ENCODE results near the gene SLC31A2. TPM values are rescaled to one million over a fixed set of nuclear protein-coding genes. Genes with fewer than 3 reads are reported as not detected.

The SLC31A2 gene
- total RNA-seq, 2 experiments from 2014 or later, result 1.2 to 1.7 TPM

DNA sequence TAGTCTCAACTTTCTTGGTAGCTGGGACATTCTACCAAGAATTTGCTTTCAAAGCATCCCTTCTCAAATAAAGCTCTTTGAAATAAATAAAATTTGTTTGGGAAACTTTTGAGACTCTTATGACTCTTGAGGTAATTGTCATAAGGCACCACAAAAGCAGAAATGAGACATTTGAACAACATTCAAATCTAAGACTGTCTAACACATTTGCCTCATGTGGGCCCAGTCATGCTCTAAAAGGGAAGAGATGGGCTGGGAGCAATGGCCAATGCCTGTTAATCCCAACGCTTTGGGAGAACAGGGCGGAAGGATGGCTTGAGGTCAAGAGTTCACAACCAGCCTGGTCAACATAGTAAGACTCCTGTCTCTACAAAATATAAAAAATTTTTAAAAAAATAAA lies 26.4 kb downstream of the SLC31A2 start:
- intact Hi-C loops (cut with micrococcal nuclease), result no loop called here
- no peaks in the 10 kb centered on the region for H3K27me3 Mint-ChIP-seq (ENCODE audit: low read depth)
- no peak for DNase-seq
- H3K9me3 Mint-ChIP-seq, result peaks cover 4% of the 10 kb centered on the region
- no peak overlapping the region for H3K4me3 Mint-ChIP-seq
- no peak overlapping the region for H3K27ac Mint-ChIP-seq
- no peaks in the 10 kb centered on the region for H3K4me1 Mint-ChIP-seq (ENCODE audit: low read depth)
- H3K36me3 Mint-ChIP-seq (ENCODE audit: low read depth), result peaks cover 45% of the 10 kb centered on the region
- CTCF ChIA-PET, result no interaction called here

DNA sequence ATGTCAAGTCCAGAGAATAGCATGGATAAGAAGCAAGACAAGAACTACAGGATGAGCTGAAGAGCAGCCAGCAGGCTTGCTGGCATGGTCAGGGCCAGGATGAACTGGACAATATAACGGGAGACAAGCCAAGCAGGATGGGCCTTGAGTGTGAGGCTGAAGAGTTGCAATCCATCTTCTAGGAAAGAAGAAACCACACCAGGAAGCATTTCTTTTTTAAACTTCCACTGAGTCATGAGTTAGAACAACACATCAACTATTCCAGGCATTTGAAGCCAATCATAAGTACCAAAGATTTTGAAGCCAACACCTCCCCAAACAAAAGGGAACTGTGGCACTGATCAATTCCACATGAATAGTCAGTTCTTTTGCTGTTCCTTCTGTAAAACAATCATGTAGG lies 27.3 kb downstream of the SLC31A2 start:
- H3K4me3 Mint-ChIP-seq, result no peak overlapping the region
- intact Hi-C loops (cut with micrococcal nuclease), result no loop called here
- H3K27ac Mint-ChIP-seq, result no peak overlapping the region
- H3K36me3 Mint-ChIP-seq (ENCODE audit: low read depth), result peaks cover 42% of the 10 kb centered on the region
- CTCF ChIA-PET, result interaction anchor here (0.5 to 1.3 kb wide), 2 partner anchors 21 to 109 kb away, joined by 4 to 5 read pairs; no protein-coding TSS in a partner anchor
- H3K9me3 Mint-ChIP-seq, result no peaks in the 10 kb centered on the region
- no peak for DNase-seq
- no peaks in the 10 kb centered on the region for H3K27me3 Mint-ChIP-seq (ENCODE audit: low read depth)
- no peaks in the 10 kb centered on the region for H3K4me1 Mint-ChIP-seq (ENCODE audit: low read depth)

DNA sequence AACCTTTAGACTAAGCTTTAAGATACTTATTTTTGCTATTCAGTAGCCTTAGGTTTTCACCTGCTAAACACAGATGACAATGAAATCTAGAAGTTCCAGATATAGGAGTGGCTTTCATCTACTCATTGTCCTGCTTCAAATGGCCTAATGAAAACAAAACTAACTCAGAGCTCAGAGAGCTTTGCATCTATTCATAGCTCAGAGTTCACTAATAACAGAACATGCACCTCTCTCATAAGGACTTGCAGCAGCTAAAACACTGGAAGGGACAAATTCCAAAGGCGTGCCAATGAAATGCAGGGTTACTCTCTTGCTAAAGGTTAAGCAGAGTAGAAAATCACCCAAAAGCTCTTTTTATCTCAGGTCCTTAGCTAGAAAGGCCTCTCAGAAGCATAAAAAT lies 29.0 kb downstream of the SLC31A2 start:
- no peaks in the 10 kb centered on the region for H3K9me3 Mint-ChIP-seq
- DNase-seq, result no peak
- H3K4me3 Mint-ChIP-seq, result no peak overlapping the region
- H3K27ac Mint-ChIP-seq, result no peak overlapping the region
- intact Hi-C loops (cut with micrococcal nuclease), result no loop called here
- no peaks in the 10 kb centered on the region for H3K4me1 Mint-ChIP-seq (ENCODE audit: low read depth)
- H3K27me3 Mint-ChIP-seq (ENCODE audit: low read depth), result no peaks in the 10 kb centered on the region
- CTCF ChIA-PET, result interaction anchor here (1.2 to 1.8 kb wide), 2 partner anchors 11 to 68 kb away, joined by 4 to 6 read pairs; no protein-coding TSS in a partner anchor
- peaks cover 33% of the 10 kb centered on the region for H3K36me3 Mint-ChIP-seq (ENCODE audit: low read depth)

DNA sequence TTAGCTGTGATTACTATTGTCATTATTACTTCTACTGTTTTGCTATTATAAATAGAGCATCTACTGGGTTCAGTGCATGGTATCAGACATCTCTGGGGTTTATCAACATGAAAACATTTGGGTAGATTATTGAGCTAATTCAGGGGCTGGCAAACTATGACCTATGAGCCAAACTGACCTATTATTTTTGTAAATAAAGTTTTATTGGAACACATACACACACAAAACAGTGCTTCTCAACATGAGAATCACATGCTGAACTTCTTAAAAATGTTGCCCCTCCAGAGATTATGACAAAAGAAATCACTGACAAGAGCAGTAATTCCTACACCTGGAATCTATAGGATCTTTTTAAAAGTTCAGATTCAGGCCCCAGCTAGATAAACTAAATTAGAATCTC lies 30.4 kb downstream of the SLC31A2 start:
- Mint-ChIP-seq H3K27me3 (ENCODE audit: low read depth) (no peaks in the 10 kb centered on the region), H3K9me3 (no peaks in the 10 kb centered on the region), H3K36me3 (ENCODE audit: low read depth) (peaks cover 36% of the 10 kb centered on the region), H3K4me1 (ENCODE audit: low read depth) (no peaks in the 10 kb centered on the region), H3K27ac (no peak overlapping the region), H3K4me3 (no peak overlapping the region)
- no peak for DNase-seq
- intact Hi-C loops (cut with micrococcal nuclease), result no loop called here
- CTCF ChIA-PET, result interaction anchor here (1.8 kb wide), 1 partner anchor 70 kb away, joined by 6 read pairs; no protein-coding TSS in a partner anchor

DNA sequence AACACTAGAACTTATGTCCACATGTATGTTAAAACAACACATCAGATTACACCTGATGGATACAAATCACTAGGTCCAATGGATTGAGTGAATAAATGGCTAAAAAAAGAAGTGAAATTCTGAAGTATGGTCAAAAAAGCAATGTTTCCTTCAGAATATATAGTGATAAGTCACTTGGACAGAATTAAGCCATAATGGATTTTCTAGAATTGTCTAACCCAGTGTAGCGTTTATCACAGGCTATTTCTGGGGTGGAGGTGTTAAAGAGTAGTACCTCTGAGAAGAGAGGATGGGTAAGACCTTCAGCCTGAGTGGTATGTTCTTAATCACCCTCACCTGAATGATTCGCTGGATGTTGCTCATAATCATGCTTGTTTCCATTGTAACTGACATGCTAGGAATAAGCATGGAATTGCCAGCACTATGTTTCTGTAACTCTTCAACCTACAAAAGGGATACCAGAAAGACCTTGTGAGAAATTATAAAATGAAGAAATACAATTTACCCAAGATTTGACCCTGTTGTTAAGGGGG lies 33.2 kb downstream of the SLC31A2 start:
- H3K4me3 Mint-ChIP-seq, result no peak overlapping the region
- no peak for DNase-seq
- H3K27me3 Mint-ChIP-seq (ENCODE audit: low read depth), result no peaks in the 10 kb centered on the region
- H3K27ac Mint-ChIP-seq, result no peak overlapping the region
- intact Hi-C loops (cut with micrococcal nuclease), result no loop called here
- H3K4me1 Mint-ChIP-seq (ENCODE audit: low read depth), result no peaks in the 10 kb centered on the region
- H3K36me3 Mint-ChIP-seq (ENCODE audit: low read depth), result peaks cover 37% of the 10 kb centered on the region
- CTCF ChIA-PET, result no interaction called here
- H3K9me3 Mint-ChIP-seq, result no peaks in the 10 kb centered on the region

DNA sequence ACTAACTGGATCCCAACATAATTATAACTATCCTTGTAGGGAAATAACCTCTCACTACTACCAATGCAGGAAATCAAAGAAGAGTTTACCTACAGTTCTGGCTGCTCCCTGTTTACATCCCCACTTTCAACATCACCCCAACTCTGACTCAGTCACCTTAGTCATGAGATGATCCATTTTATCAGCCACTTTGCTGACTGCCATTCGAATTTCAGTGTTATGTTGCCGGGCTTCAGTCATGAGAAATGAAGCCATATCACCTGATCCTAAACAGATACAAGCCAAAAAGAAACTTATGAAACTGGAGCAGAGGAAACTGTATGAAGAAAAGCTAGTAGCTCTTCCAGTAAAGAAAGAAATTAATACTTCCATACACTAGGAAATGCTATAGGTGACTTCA lies 33.7 kb downstream of the SLC31A2 start:
- H3K36me3 Mint-ChIP-seq (ENCODE audit: low read depth), result peaks cover 37% of the 10 kb centered on the region
- no peaks in the 10 kb centered on the region for H3K27me3 Mint-ChIP-seq (ENCODE audit: low read depth)
- no peak overlapping the region for H3K27ac Mint-ChIP-seq
- intact Hi-C loops (cut with micrococcal nuclease), result no loop called here
- H3K4me3 Mint-ChIP-seq, result no peak overlapping the region
- DNase-seq, result no peak
- H3K4me1 Mint-ChIP-seq (ENCODE audit: low read depth), result no peaks in the 10 kb centered on the region
- H3K9me3 Mint-ChIP-seq, result no peaks in the 10 kb centered on the region
- CTCF ChIA-PET, result no interaction called here

DNA sequence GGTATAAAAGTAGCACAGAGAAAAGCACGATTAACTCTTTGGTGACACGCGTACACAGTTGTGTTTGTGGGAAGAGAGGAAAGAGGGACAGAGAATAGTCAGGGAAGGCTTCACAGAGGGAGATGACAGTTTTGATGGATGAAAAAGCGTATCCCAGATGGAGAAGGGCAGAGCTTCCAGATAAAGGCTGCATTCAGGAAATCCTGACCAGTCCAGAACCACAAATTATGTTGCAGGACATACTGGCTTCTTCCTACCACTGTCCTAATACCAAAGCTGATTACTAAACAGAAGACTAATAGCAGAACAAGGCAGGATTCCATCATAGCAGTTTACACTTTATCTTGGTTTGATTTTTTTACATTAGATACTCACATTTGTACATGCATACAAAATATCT lies 34.5 kb downstream of the SLC31A2 start:
- Mint-ChIP-seq H3K9me3 (no peaks in the 10 kb centered on the region), H3K4me3 (no peak overlapping the region), H3K36me3 (ENCODE audit: low read depth) (peaks cover 39% of the 10 kb centered on the region), H3K27me3 (ENCODE audit: low read depth) (no peaks in the 10 kb centered on the region), H3K27ac (no peak overlapping the region), H3K4me1 (ENCODE audit: low read depth) (no peaks in the 10 kb centered on the region)
- DNase-seq, result no peak
- CTCF ChIA-PET, result interaction anchor here (1.0 kb wide), 1 partner anchor 282 kb away, joined by 3 read pairs; no protein-coding TSS in a partner anchor
- intact Hi-C loops (cut with micrococcal nuclease), result no loop called here

DNA sequence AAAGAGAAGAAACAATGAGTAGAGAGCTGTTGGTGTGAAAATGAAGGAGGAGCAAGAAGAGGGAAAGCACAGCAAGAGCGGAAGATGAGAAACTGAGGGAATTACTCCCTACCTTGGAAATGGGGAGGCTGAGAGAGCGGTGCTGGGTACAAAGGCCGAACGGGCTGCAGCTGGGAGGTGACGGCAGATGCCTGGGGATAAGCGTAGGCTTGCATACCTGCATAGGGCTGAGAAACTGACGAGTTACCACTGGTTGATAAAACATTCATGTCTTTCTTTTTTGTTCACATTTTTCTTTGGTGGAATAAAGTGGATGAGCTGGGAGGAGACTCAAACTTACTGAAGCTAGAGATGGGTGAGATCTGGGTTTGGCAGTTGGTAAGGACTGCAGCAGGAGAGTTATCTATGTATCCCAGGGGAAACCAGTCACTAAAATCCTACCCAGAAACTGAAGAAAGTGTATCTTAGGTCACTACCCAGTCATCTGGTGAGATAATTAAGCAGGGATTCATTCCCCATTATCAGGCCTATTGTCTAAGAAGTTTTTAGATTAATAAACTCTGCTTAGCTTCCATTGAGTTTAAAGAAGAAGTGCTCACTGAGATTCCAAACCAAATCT lies 35.4 kb downstream of the SLC31A2 start:
- no peaks in the 10 kb centered on the region for H3K9me3 Mint-ChIP-seq
- no peaks in the 10 kb centered on the region for H3K27me3 Mint-ChIP-seq (ENCODE audit: low read depth)
- H3K27ac Mint-ChIP-seq, result no peak overlapping the region
- H3K4me1 Mint-ChIP-seq (ENCODE audit: low read depth), result no peaks in the 10 kb centered on the region
- no peak for DNase-seq
- peaks cover 41% of the 10 kb centered on the region for H3K36me3 Mint-ChIP-seq (ENCODE audit: low read depth)
- CTCF ChIA-PET, result interaction anchor here (0.9 to 1.2 kb wide), 3 partner anchors 11 to 34 kb away, joined by 3 read pairs; no protein-coding TSS in a partner anchor
- no peak overlapping the region for H3K4me3 Mint-ChIP-seq
- intact Hi-C loops (cut with micrococcal nuclease), result no loop called here

DNA sequence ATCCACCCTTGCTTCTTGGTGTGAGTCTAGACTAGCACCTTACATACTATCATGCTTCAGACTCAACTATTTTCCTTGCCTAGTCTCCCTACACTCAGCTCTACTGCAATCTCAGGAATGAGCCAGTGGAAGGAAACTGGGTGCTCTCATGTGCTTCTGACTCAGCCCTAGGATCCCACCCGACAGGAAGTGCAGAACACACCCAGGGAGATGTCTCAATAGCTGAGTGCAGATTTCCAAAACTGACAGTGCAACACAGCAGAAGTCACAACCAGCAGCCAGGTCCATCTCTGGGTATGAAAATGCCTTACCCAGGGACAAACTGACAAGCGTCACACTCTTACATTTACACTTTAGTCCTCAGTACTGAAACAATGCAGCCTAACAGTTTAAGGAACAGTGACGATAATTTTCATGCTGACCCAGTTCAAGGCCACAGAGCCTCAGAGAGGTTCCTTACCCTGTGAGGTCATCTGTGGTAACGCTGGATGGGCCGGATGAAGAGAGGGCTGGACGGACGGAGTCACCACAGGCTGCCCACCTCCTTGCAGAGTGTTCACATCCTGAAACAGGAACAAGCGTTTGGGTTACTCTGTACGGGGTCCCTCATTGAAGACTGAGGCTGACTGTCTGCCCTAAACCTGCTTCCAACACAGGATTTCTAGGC lies 37.3 kb downstream of the SLC31A2 start:
- CTCF ChIA-PET, result no interaction called here
- no peak overlapping the region for H3K27ac Mint-ChIP-seq
- H3K27me3 Mint-ChIP-seq (ENCODE audit: low read depth), result no peaks in the 10 kb centered on the region
- no peak overlapping the region for H3K4me3 Mint-ChIP-seq
- peaks cover 30% of the 10 kb centered on the region for H3K36me3 Mint-ChIP-seq (ENCODE audit: low read depth)
- DNase-seq, result no peak
- H3K4me1 Mint-ChIP-seq (ENCODE audit: low read depth), result no peaks in the 10 kb centered on the region
- no peaks in the 10 kb centered on the region for H3K9me3 Mint-ChIP-seq
- intact Hi-C loops (cut with micrococcal nuclease), result no loop called here

DNA sequence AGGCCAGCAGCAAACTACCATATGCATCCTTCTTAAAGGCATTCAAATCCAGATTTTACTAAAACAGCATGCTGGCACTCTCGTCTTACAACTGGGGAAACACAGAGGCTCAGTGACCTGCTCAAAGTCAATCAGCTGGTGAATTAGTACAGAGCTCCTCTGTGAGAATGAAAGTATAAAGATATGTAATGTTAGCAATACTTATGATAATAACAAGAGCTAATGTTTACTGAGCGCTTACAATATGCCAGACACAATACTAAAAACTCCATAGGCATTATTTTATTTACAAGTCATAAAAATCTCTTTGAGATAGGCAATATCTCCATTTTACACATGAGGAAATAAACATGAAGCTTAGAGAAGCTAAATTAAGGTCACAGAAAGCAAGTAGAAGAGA lies 41.6 kb downstream of the SLC31A2 start:
- H3K36me3 Mint-ChIP-seq (ENCODE audit: low read depth), result peaks cover 29% of the 10 kb centered on the region
- CTCF ChIA-PET, result no interaction called here
- no peaks in the 10 kb centered on the region for H3K4me1 Mint-ChIP-seq (ENCODE audit: low read depth)
- intact Hi-C loops (cut with micrococcal nuclease), result no loop called here
- no peak overlapping the region for H3K4me3 Mint-ChIP-seq
- H3K27me3 Mint-ChIP-seq (ENCODE audit: low read depth), result no peaks in the 10 kb centered on the region
- no peak for DNase-seq
- H3K9me3 Mint-ChIP-seq, result no peaks in the 10 kb centered on the region
- H3K27ac Mint-ChIP-seq, result no peak overlapping the region

DNA sequence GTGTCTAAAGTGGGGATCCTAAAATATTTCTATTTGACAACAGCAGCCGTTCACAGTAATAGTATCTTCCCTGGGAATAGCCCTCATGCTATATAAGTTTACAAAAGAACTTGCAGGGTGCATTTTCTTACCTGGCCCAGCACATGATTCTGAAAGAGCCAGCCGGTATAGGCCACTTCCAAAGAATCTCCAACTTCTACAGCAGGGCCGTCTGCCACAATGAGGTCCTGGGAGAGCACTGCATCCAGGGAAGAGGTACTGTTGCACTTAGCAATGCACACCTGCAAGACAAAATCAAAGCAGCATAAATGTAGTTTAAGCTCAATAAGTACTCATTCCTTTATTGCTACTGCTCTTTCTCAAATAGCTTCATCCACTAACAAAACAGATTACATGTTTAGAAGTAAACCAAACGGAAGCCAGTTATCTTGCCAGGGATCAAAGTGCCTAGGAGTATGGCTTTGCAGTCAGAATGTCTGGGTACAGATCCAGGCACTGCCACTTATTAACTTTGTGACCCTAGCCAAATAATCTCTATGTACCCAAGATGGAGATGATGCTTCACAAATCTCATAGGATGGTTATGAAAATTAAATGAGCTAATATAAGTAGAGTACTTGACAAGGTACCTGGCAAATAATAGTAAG lies 49.0 kb downstream of the SLC31A2 start:
- Mint-ChIP-seq H3K27ac (no peak overlapping the region), H3K36me3 (ENCODE audit: low read depth) (peaks cover 37% of the 10 kb centered on the region), H3K27me3 (ENCODE audit: low read depth) (no peaks in the 10 kb centered on the region), H3K4me3 (no peak overlapping the region), H3K4me1 (ENCODE audit: low read depth) (peaks cover 7% of the 10 kb centered on the region), H3K9me3 (no peaks in the 10 kb centered on the region)
- CTCF ChIA-PET, result no interaction called here
- intact Hi-C loops (cut with micrococcal nuclease), result no loop called here
- no peak for DNase-seq

DNA sequence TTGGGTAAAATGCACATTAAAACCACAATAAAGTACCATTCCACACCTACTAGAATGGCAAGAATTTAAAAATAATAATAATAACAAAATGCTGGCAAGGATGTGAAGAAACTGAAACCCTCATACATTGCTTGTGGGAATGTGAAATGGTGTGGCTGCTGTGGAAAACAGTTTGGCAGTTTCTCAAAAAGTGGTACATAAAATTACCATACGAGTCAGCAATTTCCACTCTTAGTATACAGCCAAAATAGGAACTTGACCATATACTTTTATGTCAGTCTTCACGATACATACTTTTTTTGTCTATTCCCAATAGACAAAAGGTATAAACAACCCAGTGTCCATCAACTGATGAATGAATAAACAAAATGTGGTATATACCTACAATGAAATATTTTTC lies 54.6 kb downstream of the SLC31A2 start:
- intact Hi-C loops (cut with micrococcal nuclease), result no loop called here
- CTCF ChIA-PET, result no interaction called here
- no peak overlapping the region for H3K27ac Mint-ChIP-seq
- H3K4me3 Mint-ChIP-seq, result no peak overlapping the region
- H3K4me1 Mint-ChIP-seq (ENCODE audit: low read depth), result no peaks in the 10 kb centered on the region
- DNase-seq, result no peak
- peaks cover 26% of the 10 kb centered on the region for H3K36me3 Mint-ChIP-seq (ENCODE audit: low read depth)
- no peaks in the 10 kb centered on the region for H3K9me3 Mint-ChIP-seq
- H3K27me3 Mint-ChIP-seq (ENCODE audit: low read depth), result no peaks in the 10 kb centered on the region

All from activated naive CD4-positive, alpha-beta T cell treated with anti-CD3 and anti-CD28 coated beads for 36 hours (primary cell).